ENCODE results near the gene ONECUT1. TPM values are rescaled to one million over a fixed set of nuclear protein-coding genes. Genes with fewer than 3 reads are reported as not detected.

The ONECUT1 gene
- total and polyA plus RNA-seq, 2 of the 8 experiments (the other 6 are each of a cell fraction or from before 2014, with no cell fraction given) = 0.65 to 6.4 TPM

- Histone ChIP-seq H3K27me3 (replicated peaks in 1 of 4; ENCODE audit: control insufficient read depth in 3 of 4, extremely low read depth in 1 of 4, insufficient read depth in 3 of 4, low read length in 3 of 4) (peaks cover 85 to 99% (median 96%) of the 10 kb centered on the region in 4 experiments), H3K18ac (ENCODE audit: extremely low read depth, low read length) (peak overlapping the region; percentile 33; the same call in 1 of the 2 replicates), H2BK5ac (ENCODE audit: low read depth, low read length) (peak overlapping the region; percentile 35; the same call in 1 of the 2 replicates), H2BK120ac (replicated peaks; ENCODE audit: low read depth, low read length) (no peak overlapping the region), H3K4me1 (replicated peaks in 1 of 4; ENCODE audit: control insufficient read depth in 3 of 4, insufficient read depth in 4 of 4, low read length in 3 of 4) (peaks cover 10 to 69% (median 50%) of the 10 kb centered on the region in 4 experiments), H4K5ac (ENCODE audit: insufficient read length, low read depth, low read length) (no peak overlapping the region), H4K20me1 (replicated peaks in 1 of 2; ENCODE audit: control insufficient read depth in 1 of 2, insufficient read depth in 2 of 2, low read length in 2 of 2) (peaks cover 8 to 41% of the 10 kb centered on the region in 2 experiments), H3K36me3 (ENCODE audit: control insufficient read depth in 2 of 4, insufficient read depth in 4 of 4, low read length in 3 of 4) (peaks cover 0 to 10% (median 0%) of the 10 kb centered on the region in 4 experiments; a peak in 1 of 8 replicates), H3K23me2 (ENCODE audit: low read depth, low read length) (peaks cover 20% of the 10 kb centered on the region; the same call in 1 of the 2 replicates), H3K79me2 (ENCODE audit: control insufficient read depth in 1 of 2, insufficient read depth in 2 of 2, low read length in 2 of 2) (no peaks in the 10 kb centered on the region), H3K4ac (replicated peaks; ENCODE audit: insufficient read length, low read depth, low read length) (no peak overlapping the region), H2AFZ (ENCODE audit: low read length) (no peak overlapping the region), H3K79me1 (ENCODE audit: low read depth, low read length) (peaks cover 2% of the 10 kb centered on the region; the same call in 1 of the 2 replicates), H3K4me3 (ENCODE audit: extremely low read depth in 1 of 4, insufficient read depth in 2 of 4, low read depth in 3 of 4, low read length in 4 of 4) (peak overlapping the region in 3 of 4 experiments; percentile 40 to 62 (median 47); a peak in 4 of 8 replicates), H2BK12ac (ENCODE audit: low read depth, low read length) (peak overlapping the region; percentile 92; the same call in 1 of the 2 replicates), H3K23ac (ENCODE audit: insufficient read length) (no peak overlapping the region), H3K9ac (replicated peaks in 1 of 4; ENCODE audit: extremely low read depth in 1 of 4, low read depth in 3 of 4, low read length in 3 of 4) (no peak overlapping the region), H3K9me3 (ENCODE audit: insufficient read depth in 2 of 2, low read depth in 1 of 2, low read length in 1 of 2) (no peaks in the 10 kb centered on the region; a peak in 1 of 4 replicates), H3K56ac (replicated peaks; ENCODE audit: insufficient read length, low read depth, low read length) (no peak overlapping the region), H3K27ac (ENCODE audit: low read depth, low read length) (no peak overlapping the region), H2BK15ac (ENCODE audit: low read length) (no peak overlapping the region; the same call in 1 of the 2 replicates), H2BK20ac (ENCODE audit: low read length) (0 out of 2 replicates have a peak overlapping the region, but pooled peaks have one; percentile 72), H3K14ac (ENCODE audit: insufficient read length) (no peak overlapping the region), H4K91ac (replicated peaks; ENCODE audit: insufficient read length, low read length) (peak overlapping the region; percentile 51), H3K4me2 (ENCODE audit: insufficient read depth in 1 of 2, low read depth in 2 of 2, low read length in 2 of 2) (peak overlapping the region; percentile 66 to 92), H2AK5ac (ENCODE audit: low read depth, low read length) (no peak overlapping the region), H4K8ac (ENCODE audit: extremely low read depth, insufficient read depth, low read length) (peak overlapping the region; percentile 68; the same call in 1 of the 2 replicates)
- ChIA-PET CTCF (ENCODE audit: partially characterized antibody) (interaction anchor here (0.5 to 10.9 kb wide), 4 partner anchors 10 to 408 kb away, joined by 4 to 182 read pairs (median 5); no protein-coding TSS in a partner anchor), POLR2A (ENCODE audit: partially characterized antibody) (interaction anchor here (1.0 to 12.7 kb wide), 3 partner anchors 11 to 43 kb away, joined by 3 to 225 read pairs (median 3); no protein-coding TSS in a partner anchor)
- WGBS, 2 experiments (ENCODE audit: extremely low coverage in 1 of 2, insufficient coverage in 1 of 2, insufficient read length in 1 of 2, insufficient replicate concordance in 2 of 2, low coverage in 1 of 2, low lambda C conversion rate in 2 of 2, missing lambda C conversion rate in 1 of 2) = 9% methylated on average over 33 of the region's 37 CpGs; no CpG with 5 or more reads in 1 of the 2 experiments
- no peak for FAIRE-seq
- DNase-seq (ENCODE audit: low read depth in 1 of 2, low spot score in 2 of 2) = peak in 1 of 2 experiments; percentile 55
- no peak for TF ChIP-seq CTCF (IDR thresholded peaks at IDR 0.05; ENCODE audit: control extremely low read depth in 1 of 3, insufficient read depth in 1 of 3, low read depth in 1 of 3, low read length in 3 of 3)
- TF ChIP-seq EZH2 (IDR thresholded peaks at IDR 0.05; ENCODE audit: low read depth, low read length, severe bottlenecking) = peak; percentile 85
- TF ChIP-seq SUZ12 (IDR thresholded peaks at IDR 0.05; ENCODE audit: low read length) = peak; percentile 76; the same call in 1 of the 2 replicates
- TF ChIP-seq POLR2AphosphoS5 (IDR thresholded peaks at IDR 0.05; ENCODE audit: low read depth, low read length) = no peak
- no peak for TF ChIP-seq TAF1 (IDR thresholded peaks at IDR 0.05; ENCODE audit: low read depth, low read length)
- TF ChIP-seq ZNF274 (IDR thresholded peaks at IDR 0.05; ENCODE audit: borderline replicate concordance, extremely low read depth, low read length) = no peak
- peak; percentile 69 for TF ChIP-seq RNF2 (IDR thresholded peaks at IDR 0.05; ENCODE audit: borderline replicate concordance, low read depth, low read length, missing control alignments, poor library complexity, severe bottlenecking)
- TF ChIP-seq CEBPB (IDR thresholded peaks at IDR 0.05; ENCODE audit: low read depth, low read length) = no peak
Measured at GRCh38 chr15:52789008-52789600, 1.0 kb downstream of the ONECUT1 start.
